SK-N-SH (cell line): ENCODE measurements around the gene AQP9. TPM values are rescaled to one million over a fixed set of nuclear protein-coding genes. Genes with fewer than 3 reads are reported as not detected.

Experiments used
- CTCF ChIA-PET: fragments of 300-600, 350-600 bp; formaldehyde crosslinking; extraction: SDS; loops from one replicate; lab custom pipeline; 2021; lab: Yijun Ruan, JAX
- POLR2A ChIA-PET: fragments of 350-600 bp; sonication (Branson Sonifier 250); formaldehyde crosslinking; extraction: SDS; loops from one replicate; lab custom pipeline; 2020; ENCODE audit warnings: antibody characterized with exemption, inconsistent platforms; lab: Yijun Ruan, JAX
- DNase-seq: peaks from one replicate; pipeline ENCODE4 v3.0.0; 2012
- H2AFZ ChIP-seq: fragments of 200-600 bp; sonication (generic); 2 replicates; pipeline ENCODE4 v1.8.1; 2016; ENCODE audit warnings: antibody characterized with exemption, mild to moderate bottlenecking, low read depth
- H3F3A ChIP-seq: fragments of 200-600 bp; sonication (generic); replicated peaks from 2 replicates; pipeline ENCODE3; 2016; ENCODE audit warnings: antibody characterized with exemption, mild to moderate bottlenecking; ENCODE audit not compliant: insufficient read depth
- H3K27ac ChIP-seq, 2 experiments: fragments of 200-500 bp in 1 of 2; fragments of 200-600 bp in 1 of 2; sonication (Bioruptor generic) in 1 of 2; sonication (generic), shearing (Covaris generic) in 1 of 2; 2 replicates each; pipeline versions ENCODE4 v1.5.1 to v1.6.1; 2014 to 2016; ENCODE audit warnings: low read depth in 2 of 2, inconsistent platforms in 1 of 2, low read length in 1 of 2, mild to moderate bottlenecking in 1 of 2, mixed read lengths in 1 of 2
- H3K27me3 ChIP-seq: fragments of 200-600 bp; sonication (generic), shearing (Covaris generic); 2 replicates; pipeline ENCODE4 v1.6.1; 2016; ENCODE audit warnings: mixed run types; ENCODE audit not compliant: insufficient read depth
- H3K36me3 ChIP-seq, 2 experiments: fragments of 200-500 bp in 1 of 2; fragments of 200-600 bp in 1 of 2; sonication (Bioruptor generic) in 1 of 2; sonication (generic) in 1 of 2; replicated peaks in 1 of 2; 2 replicates each; pipeline versions ENCODE3 to v1.5.1; 2014 to 2016; ENCODE audit warnings: low read length in 1 of 2, mild to moderate bottlenecking in 1 of 2; ENCODE audit not compliant: insufficient read depth in 2 of 2, control insufficient read depth in 1 of 2
- H3K4me1 ChIP-seq, 2 experiments: fragments of 200-500 bp in 1 of 2; fragments of 200-600 bp in 1 of 2; sonication (Bioruptor generic) in 1 of 2; sonication (generic), shearing (Covaris generic) in 1 of 2; 2 replicates each; pipeline versions ENCODE4 v1.5.1 to v1.6.1; 2014 to 2016; ENCODE audit warnings: low read depth in 1 of 2, low read length in 1 of 2, mixed run types in 1 of 2; ENCODE audit not compliant: insufficient read depth in 2 of 2, control insufficient read depth in 1 of 2
- H3K4me2 ChIP-seq: fragments of 200-600 bp; sonication (generic), shearing (Covaris generic); 2 replicates; pipeline ENCODE4 v1.6.1; 2017; ENCODE audit warnings: mixed run types
- H3K4me3 ChIP-seq, 2 experiments: fragments of 200-500 bp in 1 of 2; fragments of 200-600 bp in 1 of 2; sonication (Bioruptor generic) in 1 of 2; sonication (generic), shearing (Covaris generic) in 1 of 2; 2 replicates each; pipeline versions ENCODE4 v1.5.1 to v1.8.1; 2014 to 2016; ENCODE audit warnings: low read depth in 2 of 2, inconsistent platforms in 1 of 2, low read length in 1 of 2, mild to moderate bottlenecking in 1 of 2, mixed read lengths in 1 of 2, moderate library complexity in 1 of 2
- H3K79me2 ChIP-seq: fragments of 200-600 bp; sonication (generic); 2 replicates; pipeline ENCODE4 v1.8.1; 2017; ENCODE audit warnings: mild to moderate bottlenecking; ENCODE audit not compliant: insufficient read depth
- H3K9ac ChIP-seq: fragments of 200-600 bp; sonication (generic); 2 replicates; pipeline ENCODE4 v1.6.1; 2017; ENCODE audit warnings: mixed run types
- H3K9me2 ChIP-seq: fragments of 200-600 bp; sonication (generic); 2 replicates; pipeline ENCODE4 v1.6.1; 2017; ENCODE audit warnings: mixed run types
- H3K9me3 ChIP-seq: fragments of 200-600 bp; sonication (generic); 2 replicates; pipeline ENCODE4 v1.6.1; 2017; ENCODE audit warnings: mixed run types, mild to moderate bottlenecking, moderate library complexity
- H4K20me1 ChIP-seq: fragments of 200-600 bp; sonication (generic); 2 replicates; pipeline ENCODE4 v1.6.1; 2017; ENCODE audit warnings: mild to moderate bottlenecking, mixed run types; ENCODE audit not compliant: insufficient read depth
- EZH2phosphoT487 ChIP-seq: fragments of 200-600 bp; sonication (generic); IDR thresholded peaks from 2 replicates; pipeline ENCODE4 v1.6.1; 2017; ENCODE audit warnings: low read depth, mixed run types, mild to moderate bottlenecking, antibody characterized with exemption, moderate library complexity, borderline replicate concordance
- FOSL2 ChIP-seq: IDR thresholded peaks from 2 replicates; pipeline ENCODE4 v1.4.0; 2012; ENCODE audit warnings: low read depth, mild to moderate bottlenecking, moderate library complexity, borderline replicate concordance
- FOXJ3 ChIP-seq: sonication (generic); formaldehyde crosslinking; IDR thresholded peaks from 2 replicates; pipeline ENCODE4 v1.5.1; 2020; ENCODE audit warnings: mild to moderate bottlenecking, missing genetic modification reagents
- FOXM1 ChIP-seq: IDR thresholded peaks from 2 replicates; pipeline ENCODE4 v1.4.0; 2012; ENCODE audit warnings: low read depth, mild to moderate bottlenecking
- GABPA ChIP-seq: IDR thresholded peaks from 2 replicates; pipeline ENCODE4 v1.4.0; 2012; ENCODE audit warnings: low read depth, mild to moderate bottlenecking
- GATA2 ChIP-seq: sonication (generic); formaldehyde crosslinking; IDR thresholded peaks from 2 replicates; pipeline ENCODE4 v1.5.0; 2020; ENCODE audit warnings: mild to moderate bottlenecking, missing genetic modification reagents
- JUND ChIP-seq: IDR thresholded peaks from 2 replicates; pipeline ENCODE4 v1.4.0; 2012
- MXI1 ChIP-seq: IDR thresholded peaks from 2 replicates; pipeline ENCODE4 v1.6.1; 2012; ENCODE audit warnings: mild to moderate bottlenecking, low read depth, low read length, improper control_type of control experiment
- POLR2AphosphoS5 ChIP-seq: IDR thresholded peaks from 2 replicates; pipeline ENCODE4 v1.6.1; 2012; ENCODE audit warnings: low read depth, low read length
- RXRA ChIP-seq: IDR thresholded peaks from 2 replicates; pipeline ENCODE4 v1.4.0; 2012; ENCODE audit warnings: low read depth, mild to moderate bottlenecking, borderline replicate concordance
- TAF1 ChIP-seq: IDR thresholded peaks from 2 replicates; pipeline ENCODE4 v1.6.1; 2012; ENCODE audit warnings: low read depth, mild to moderate bottlenecking, low read length, moderate library complexity, borderline replicate concordance
- TCF12 ChIP-seq: IDR thresholded peaks from 2 replicates; pipeline ENCODE4 v1.4.0; 2012
- WGBS: methylation state at CpG from one replicate; pipeline ENCODE4 v1.1.6; 2017; ENCODE audit warnings: low lambda C conversion rate; 5-methylcytosine and 5-hydroxymethylcytosine counted together
- polyA plus RNA-seq, 3 experiments: library from polyadenylated mRNA; depleted of rRNA; stranded (reverse); fragments of >200 nt; gene quantifications; 2 replicates each; pipeline ENCODE4 v1.2.3, GENCODE V29; 2012
- TF ChIP-seq, protein P1 (sequence below): IDR thresholded peaks from 2 replicates; pipeline ENCODE4 v1.4.0; 2012; ENCODE audit warnings: low read depth
- TF ChIP-seq, protein P2 (sequence below): fragments of 200-600 bp; sonication (generic); IDR thresholded peaks from 2 replicates; pipeline ENCODE4 v1.6.1; 2017; ENCODE audit warnings: antibody characterized with exemption, mild to moderate bottlenecking, moderate library complexity
- TF ChIP-seq, protein P3 (sequence below): fragments of 150-350 bp; IDR thresholded peaks from 2 replicates; pipeline ENCODE4 v1.6.1; 2017; ENCODE audit warnings: antibody characterized with exemption, low read length, low read depth, borderline replicate concordance
- TF ChIP-seq, protein P4 (sequence below): IDR thresholded peaks from 2 replicates; pipeline ENCODE4 v1.4.0; 2012; ENCODE audit warnings: low read depth, borderline replicate concordance
- TF ChIP-seq, protein P5 (sequence below): IDR thresholded peaks from 2 replicates; pipeline ENCODE4 v1.4.0; 2012; ENCODE audit warnings: low read depth, borderline replicate concordance

Gene AQP9
- polyA plus RNA-seq, 1 of the 3 experiments (the other 2 are of a cell fraction), result not detected

DNA sequence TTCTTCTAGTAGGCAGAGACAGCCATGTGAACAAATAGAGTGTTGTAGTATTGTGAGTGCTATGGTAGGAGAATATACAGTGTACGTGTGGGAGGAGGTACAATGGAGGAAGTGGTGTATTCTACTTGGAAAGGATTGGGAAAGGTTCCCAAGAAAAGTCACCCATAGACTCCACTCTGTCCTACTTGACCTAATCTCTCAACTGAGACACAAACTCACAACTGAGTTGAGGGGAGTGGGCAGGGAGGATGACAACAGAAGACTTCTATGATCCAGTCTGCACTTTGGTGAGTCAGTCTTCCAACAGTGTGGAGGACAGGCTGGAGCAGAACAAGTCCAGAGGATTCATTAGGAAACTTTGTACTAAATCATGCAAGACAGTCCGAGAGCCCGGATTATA lies 28.8 kb upstream of the AQP9 start:
- H3K36me3 ChIP-seq, result no peaks in the 10 kb centered on the region
- no peak overlapping the region for H3K4me3 ChIP-seq
- H3K9me2 ChIP-seq, result no peaks in the 10 kb centered on the region
- H3K27me3 ChIP-seq, result no peaks in the 10 kb centered on the region
- ChIA-PET POLR2A (no interaction called here), CTCF (interaction anchor here (0.9 to 1.6 kb wide), 2 partner anchors 39 to 74 kb away, joined by 3 to 4 read pairs; no protein-coding TSS in a partner anchor)
- WGBS, result 42% methylated on average over 3 of the region's 3 CpGs
- H3K4me1 ChIP-seq, result no peaks in the 10 kb centered on the region
- H3K9ac ChIP-seq, result no peak overlapping the region
- no peaks in the 10 kb centered on the region for H3F3A ChIP-seq
- no peak overlapping the region for H2AFZ ChIP-seq
- H4K20me1 ChIP-seq, result no peaks in the 10 kb centered on the region
- no peaks in the 10 kb centered on the region for H3K9me3 ChIP-seq
- H3K79me2 ChIP-seq, result no peaks in the 10 kb centered on the region
- DNase-seq, result no peak
- no peak overlapping the region for H3K4me2 ChIP-seq
- H3K27ac ChIP-seq, result no peak overlapping the region
- TF ChIP-seq, protein P1, sequence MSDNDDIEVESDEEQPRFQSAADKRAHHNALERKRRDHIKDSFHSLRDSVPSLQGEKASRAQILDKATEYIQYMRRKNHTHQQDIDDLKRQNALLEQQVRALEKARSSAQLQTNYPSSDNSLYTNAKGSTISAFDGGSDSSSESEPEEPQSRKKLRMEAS, result no peak
- TF ChIP-seq RXRA (no peak), GATA2 (no peak), EZH2phosphoT487 (no peak), GABPA (no peak), FOXJ3 (CRISPR knock-in tag) (no peak), FOSL2 (no peak), JUND (no peak), TAF1 (no peak)
- TF ChIP-seq, protein P2, sequence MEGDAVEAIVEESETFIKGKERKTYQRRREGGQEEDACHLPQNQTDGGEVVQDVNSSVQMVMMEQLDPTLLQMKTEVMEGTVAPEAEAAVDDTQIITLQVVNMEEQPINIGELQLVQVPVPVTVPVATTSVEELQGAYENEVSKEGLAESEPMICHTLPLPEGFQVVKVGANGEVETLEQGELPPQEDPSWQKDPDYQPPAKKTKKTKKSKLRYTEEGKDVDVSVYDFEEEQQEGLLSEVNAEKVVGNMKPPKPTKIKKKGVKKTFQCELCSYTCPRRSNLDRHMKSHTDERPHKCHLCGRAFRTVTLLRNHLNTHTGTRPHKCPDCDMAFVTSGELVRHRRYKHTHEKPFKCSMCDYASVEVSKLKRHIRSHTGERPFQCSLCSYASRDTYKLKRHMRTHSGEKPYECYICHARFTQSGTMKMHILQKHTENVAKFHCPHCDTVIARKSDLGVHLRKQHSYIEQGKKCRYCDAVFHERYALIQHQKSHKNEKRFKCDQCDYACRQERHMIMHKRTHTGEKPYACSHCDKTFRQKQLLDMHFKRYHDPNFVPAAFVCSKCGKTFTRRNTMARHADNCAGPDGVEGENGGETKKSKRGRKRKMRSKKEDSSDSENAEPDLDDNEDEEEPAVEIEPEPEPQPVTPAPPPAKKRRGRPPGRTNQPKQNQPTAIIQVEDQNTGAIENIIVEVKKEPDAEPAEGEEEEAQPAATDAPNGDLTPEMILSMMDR, result no peak
- TF ChIP-seq, protein P3, sequence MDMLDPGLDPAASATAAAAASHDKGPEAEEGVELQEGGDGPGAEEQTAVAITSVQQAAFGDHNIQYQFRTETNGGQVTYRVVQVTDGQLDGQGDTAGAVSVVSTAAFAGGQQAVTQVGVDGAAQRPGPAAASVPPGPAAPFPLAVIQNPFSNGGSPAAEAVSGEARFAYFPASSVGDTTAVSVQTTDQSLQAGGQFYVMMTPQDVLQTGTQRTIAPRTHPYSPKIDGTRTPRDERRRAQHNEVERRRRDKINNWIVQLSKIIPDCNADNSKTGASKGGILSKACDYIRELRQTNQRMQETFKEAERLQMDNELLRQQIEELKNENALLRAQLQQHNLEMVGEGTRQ, result no peak

DNA sequence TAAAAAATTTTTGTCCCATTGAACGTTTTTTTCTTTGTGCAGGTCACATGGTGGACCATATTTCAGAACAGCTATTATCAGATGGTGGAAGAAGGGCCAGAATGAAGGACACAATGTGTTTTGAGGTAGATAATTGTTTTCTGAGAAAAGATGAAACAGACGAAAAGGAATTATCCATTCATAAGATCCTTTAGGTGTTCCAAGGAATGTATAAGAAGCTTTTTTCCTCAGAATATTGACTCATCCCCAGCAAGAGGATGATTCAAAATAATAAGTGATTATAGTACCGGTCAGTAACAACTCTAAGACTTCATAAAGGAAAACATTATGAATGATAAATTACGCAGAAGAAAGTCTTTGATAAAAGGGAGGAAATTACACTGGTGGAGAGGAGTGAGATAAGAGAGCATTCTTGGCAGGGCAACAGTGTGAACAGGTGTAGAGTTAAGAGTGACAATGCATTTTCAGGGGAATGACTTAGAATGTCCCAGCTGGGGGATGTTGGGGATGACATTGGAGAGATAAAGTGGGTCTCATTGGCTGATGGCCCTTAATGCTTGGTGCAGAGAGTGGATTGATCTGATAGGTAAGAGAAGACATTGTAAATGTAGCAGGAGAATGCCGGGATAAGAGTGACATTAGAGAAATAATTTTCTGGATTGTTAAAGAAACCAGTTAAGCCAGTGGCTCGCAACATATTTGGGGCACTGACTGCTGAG lies 27.0 kb upstream of the AQP9 start:
- DNase-seq, result no peak
- Histone ChIP-seq H3K79me2 (no peaks in the 10 kb centered on the region), H3K27ac (no peak overlapping the region), H3K9me2 (no peaks in the 10 kb centered on the region), H3K36me3 (no peaks in the 10 kb centered on the region), H3F3A (no peaks in the 10 kb centered on the region), H3K4me3 (no peak overlapping the region), H3K9ac (no peak overlapping the region), H2AFZ (no peak overlapping the region), H3K27me3 (no peaks in the 10 kb centered on the region), H3K9me3 (no peaks in the 10 kb centered on the region), H3K4me1 (no peaks in the 10 kb centered on the region), H3K4me2 (no peak overlapping the region), H4K20me1 (no peaks in the 10 kb centered on the region)
- ChIA-PET POLR2A (no interaction called here), CTCF (no interaction called here)
- 38% methylated on average over 6 of the region's 6 CpGs for WGBS
- TF ChIP-seq POLR2AphosphoS5 (no peak), FOSL2 (no peak), MXI1 (no peak), TCF12 (no peak), FOXM1 (no peak)
- TF ChIP-seq, protein P2, result no peak
- TF ChIP-seq, protein P3, result no peak
- TF ChIP-seq, protein P4, sequence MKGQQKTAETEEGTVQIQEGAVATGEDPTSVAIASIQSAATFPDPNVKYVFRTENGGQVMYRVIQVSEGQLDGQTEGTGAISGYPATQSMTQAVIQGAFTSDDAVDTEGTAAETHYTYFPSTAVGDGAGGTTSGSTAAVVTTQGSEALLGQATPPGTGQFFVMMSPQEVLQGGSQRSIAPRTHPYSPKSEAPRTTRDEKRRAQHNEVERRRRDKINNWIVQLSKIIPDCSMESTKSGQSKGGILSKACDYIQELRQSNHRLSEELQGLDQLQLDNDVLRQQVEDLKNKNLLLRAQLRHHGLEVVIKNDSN, result no peak
- TF ChIP-seq, protein P5, sequence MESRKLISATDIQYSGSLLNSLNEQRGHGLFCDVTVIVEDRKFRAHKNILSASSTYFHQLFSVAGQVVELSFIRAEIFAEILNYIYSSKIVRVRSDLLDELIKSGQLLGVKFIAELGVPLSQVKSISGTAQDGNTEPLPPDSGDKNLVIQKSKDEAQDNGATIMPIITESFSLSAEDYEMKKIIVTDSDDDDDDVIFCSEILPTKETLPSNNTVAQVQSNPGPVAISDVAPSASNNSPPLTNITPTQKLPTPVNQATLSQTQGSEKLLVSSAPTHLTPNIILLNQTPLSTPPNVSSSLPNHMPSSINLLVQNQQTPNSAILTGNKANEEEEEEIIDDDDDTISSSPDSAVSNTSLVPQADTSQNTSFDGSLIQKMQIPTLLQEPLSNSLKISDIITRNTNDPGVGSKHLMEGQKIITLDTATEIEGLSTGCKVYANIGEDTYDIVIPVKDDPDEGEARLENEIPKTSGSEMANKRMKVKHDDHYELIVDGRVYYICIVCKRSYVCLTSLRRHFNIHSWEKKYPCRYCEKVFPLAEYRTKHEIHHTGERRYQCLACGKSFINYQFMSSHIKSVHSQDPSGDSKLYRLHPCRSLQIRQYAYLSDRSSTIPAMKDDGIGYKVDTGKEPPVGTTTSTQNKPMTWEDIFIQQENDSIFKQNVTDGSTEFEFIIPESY, result no peak
